ENCODE measurements around the gene SNAI3.
A peak's percentile ranks its signal among the peaks of the same experiment; 100 is the strongest.

Gene SNAI3

GRCh38 chr16:88686439-88687253 is at the start of gene SNAI3:
Gene SNAI3 (minus strand): TSS chr16:88686507. CDS start chr16:88686406, 101 bp downstream.
- peak; percentile 63 for DNase-seq

GRCh38 chr16:88736088-88736487 is 49.8 kb upstream of the SNAI3 start:
- no peak for DNase-seq

- DNase-seq = no peak
These were observed 49.3 kb upstream of the SNAI3 start for GRCh38 chr16:88735616-88736015.

GRCh38 chr16:88735121-88735520 is 48.8 kb upstream of the SNAI3 start:
- DNase-seq = no peak

GRCh38 chr16:88734361-88734728 is 48.0 kb upstream of the SNAI3 start:
- peak; percentile 47 for DNase-seq

GRCh38 chr16:88733630-88734360 is 47.5 kb upstream of the SNAI3 start:
- DNase-seq = no peak

- no peak for DNase-seq
These were observed 46.6 kb upstream of the SNAI3 start for GRCh38 chr16:88732961-88733294.

- DNase-seq = no peak
These were observed 46.1 kb upstream of the SNAI3 start for GRCh38 chr16:88732172-88732960.

GRCh38 chr16:88731699-88732098 is 45.4 kb upstream of the SNAI3 start:
- no peak for DNase-seq

GRCh38 chr16:88730632-88731607 is 44.6 kb upstream of the SNAI3 start:
- DNase-seq = no peak

- peak; percentile 57 for DNase-seq
These were observed 41.6 kb upstream of the SNAI3 start for GRCh38 chr16:88727871-88728270.

- DNase-seq = no peak
These were observed 40.7 kb upstream of the SNAI3 start for GRCh38 chr16:88726981-88727380.

GRCh38 chr16:88726408-88726749 is 40.1 kb upstream of the SNAI3 start:
- no peak for DNase-seq

- no peak for DNase-seq
These were observed 39.5 kb upstream of the SNAI3 start for GRCh38 chr16:88725609-88726407.

GRCh38 chr16:88724855-88725555 is 38.7 kb upstream of the SNAI3 start:
- no peak for DNase-seq

- DNase-seq = no peak
These were observed 37.6 kb upstream of the SNAI3 start for GRCh38 chr16:88723911-88724310.

- DNase-seq = no peak
These were observed 37.2 kb upstream of the SNAI3 start for GRCh38 chr16:88723507-88723887.

GRCh38 chr16:88722784-88723506 is 36.6 kb upstream of the SNAI3 start:
- DNase-seq = no peak

GRCh38 chr16:88721815-88722755 is 35.8 kb upstream of the SNAI3 start:
- no peak for DNase-seq
